Adrenal gland (tissue), 12 donors: Measurements from ENCODE around the gene UBE2D2. TPM values are rescaled to one million over a fixed set of nuclear protein-coding genes. Genes with fewer than 3 reads are reported as not detected.

Experiments
- DNase-seq, 7 donors: peaks; one replicate each; pipeline ENCODE4 v3.0.0-alpha.2; 2019 to 2020
- H3K27ac ChIP-seq, 5 donors: fragments of 200-600 bp; sonication (generic) in 4 of 5; 1 replicate in 3 of 5; 2 replicates in 2 of 5; pipeline versions ENCODE4 v1.5.1 to v1.8.0; 2016 to 2020; ENCODE audit warnings: mild to moderate bottlenecking in 1 of 5
- H3K27me3 ChIP-seq: fragments of 200-600 bp; 2 replicates; pipeline ENCODE4 v1.8.0; 2021
- H3K36me3 ChIP-seq, 2 donors: fragments of 200-600 bp; replicated peaks in 1 of 2; 1 replicate in 1 of 2; 2 replicates in 1 of 2; pipeline versions ENCODE4 v1.5.1 to v1.8.0; 2018 to 2022
- H3K4me1 ChIP-seq, 2 donors: fragments of 200-600 bp; replicated peaks in 1 of 2; 1 replicate in 1 of 2; 2 replicates in 1 of 2; pipeline versions ENCODE4 v1.5.1 to v1.8.0; 2018 to 2021
- H3K4me3 ChIP-seq, 4 donors: fragments of 200-600 bp; sonication (generic) in 3 of 4; one replicate each; pipeline ENCODE4 v1.5.1; 2016 to 2018
- H3K9me3 ChIP-seq, 3 donors: fragments of 200-600 bp; sonication (generic) in 1 of 3; replicated peaks in 1 of 3; 1 replicate in 2 of 3; 2 replicates in 1 of 3; pipeline versions ENCODE4 v1.5.1 to v1.8.0; 2016 to 2021
- CTCF ChIP-seq, 6 experiments: fragments of 450-650 bp in 4 of 6; fragments of 200-600 bp in 2 of 6; sonication (generic) in 1 of 6; IDR thresholded peaks; 1 replicate in 5 of 6; 2 replicates in 1 of 6; pipeline versions ENCODE4 v1.5.1 to v1.8.0; 2016 to 2021; ENCODE audit warnings: antibody characterized with exemption in 6 of 6, mild to moderate bottlenecking in 2 of 6, moderate library complexity in 1 of 6
- POLR2A ChIP-seq, 2 donors: fragments of 450-650 bp; IDR thresholded peaks; one replicate each; pipeline ENCODE4 v1.6.1; 2017; ENCODE audit warnings: antibody characterized with exemption in 2 of 2, mild to moderate bottlenecking in 2 of 2, moderate library complexity in 1 of 2
- WGBS, 4 donors: extraction: QIAGEN DNeasy Blood & Tissue Kit in 2 of 4; methylation state at CpG; one replicate each; pipeline versions ENCODE4 v1.1.5 to v1.1.7; 2013 to 2017; 5-methylcytosine and 5-hydroxymethylcytosine counted together
- intact Hi-C, 2 donors: fragments of 100-400 bp; cut with DNase I; formaldehyde crosslinking; loops; one replicate each; pipeline versions ENCODE4 v1.14.1 to v1.15.0; 2022 to 2023
- polyA plus RNA-seq, 3 donors: library from polyadenylated mRNA; stranded (reverse); fragments of 200-250 nt in 2 of 3; fragments of 350-450 nt in 1 of 3; fragmentation: Illumina TruSeq in 1 of 3; extraction: RNeasy Lipid Tissue Mini Kit (QIAGEN cat#74804) in 1 of 3; gene quantifications; one replicate each; pipeline ENCODE4 v1.2.3, GENCODE V29; 2013 to 2014
- total RNA-seq, 9 donors: library from RNA; depleted of rRNA in 4 of 9; stranded (reverse); fragments of >200 nt in 4 of 9; fragments of 120-200 nt in 1 of 9; fragmentation: NEBNext Ultra II Directional in 1 of 9; extraction: Animal tissue kit (Norgen Biotek cat#: 25700) in 1 of 9; gene quantifications; one replicate each; pipeline versions ENCODE4 v1.1.0 to v1.2.4, GENCODE V29; 2013 to 2023
- donor health status: healthy with polysubstance abuse.
- donor health status: Bipolar disorder and iron deficiency.
- donor health status: DM: yes; HTN: yes; CAD: no.
- donor health status: DM: no; HTN: no; CAD: no.
- donor health status: DM: no; HTN: no; CAD: no.
- donor health status: DM: yes; HTN: yes; CAD: no.

Gene UBE2D2
- total and polyA plus RNA-seq, 12 donors = 43.5 to 189 (median 84.9) TPM

- DNase-seq = no peak
- Histone ChIP-seq H3K9me3 (no peaks in the 10 kb centered on the region), H3K4me1 (peaks cover 60 to 83% of the 10 kb centered on the region in 2 donors), H3K27ac (peak overlapping the region; percentile 70 to 97 (median 83)), H3K4me3 (no peak overlapping the region), H3K36me3 (no peaks in the 10 kb centered on the region), H3K27me3 (no peaks in the 10 kb centered on the region)
- 40 to 82% (median 72%) methylated on average over 1 to 2 of the region's 2 CpGs for WGBS, 4 donors
- intact Hi-C loops = no loop called here
- TF ChIP-seq CTCF (IDR thresholded peaks at IDR 0.05) (no peak), POLR2A (IDR thresholded peaks at IDR 0.05) (no peak)
Measured at GRCh38 chr5:139667001-139667729, 106.0 kb downstream of the UBE2D2 start.

- no peaks in the 10 kb centered on the region for H3K36me3 ChIP-seq
- TF ChIP-seq POLR2A (IDR thresholded peaks at IDR 0.05) = no peak
- TF ChIP-seq CTCF (IDR thresholded peaks at IDR 0.05) = no peak
- H3K27me3 ChIP-seq = no peaks in the 10 kb centered on the region
- intact Hi-C loops = no loop called here
- peak overlapping the region in 1 of 4 donors; percentile 66 for H3K4me3 ChIP-seq
- no peaks in the 10 kb centered on the region for H3K9me3 ChIP-seq
- peak in 2 of 7 donors; percentile 30 to 43 for DNase-seq
- peak overlapping the region; percentile 70 to 97 (median 83) for H3K27ac ChIP-seq
- H3K4me1 ChIP-seq = peaks cover 60 to 83% of the 10 kb centered on the region in 2 donors
- 15 to 33% (median 29%) methylated on average over 5 of the region's 5 CpGs for WGBS, 4 donors
Measured at GRCh38 chr5:139667730-139668063, 106.6 kb downstream of the UBE2D2 start.

GRCh38 chr5:139668064-139668880 is 107.1 kb downstream of the UBE2D2 start:
- Histone ChIP-seq H3K4me3 (peak overlapping the region in 1 of 4 donors; percentile 66), H3K27me3 (no peaks in the 10 kb centered on the region), H3K4me1 (peaks cover 60 to 83% of the 10 kb centered on the region in 2 donors), H3K36me3 (no peaks in the 10 kb centered on the region), H3K9me3 (no peaks in the 10 kb centered on the region), H3K27ac (peak overlapping the region; percentile 70 to 97 (median 83))
- intact Hi-C loops = no loop called here
- TF ChIP-seq CTCF (IDR thresholded peaks at IDR 0.05) = no peak
- TF ChIP-seq POLR2A (IDR thresholded peaks at IDR 0.05) = peak in 1 of 2 donors; percentile 58
- 5 to 12% (median 10%) methylated on average over 9 to 55 of the region's 55 CpGs for WGBS, 4 donors
- DNase-seq = peak in 5 of 7 donors; percentile 41 to 54 (median 51)

GRCh38 chr5:139668924-139669661 is 108.0 kb downstream of the UBE2D2 start:
- Histone ChIP-seq H3K27me3 (no peaks in the 10 kb centered on the region), H3K27ac (peak overlapping the region; percentile 70 to 97 (median 83)), H3K36me3 (no peaks in the 10 kb centered on the region), H3K4me1 (peaks cover 60 to 79% of the 10 kb centered on the region in 2 donors), H3K4me3 (peak overlapping the region in 1 of 4 donors; percentile 66), H3K9me3 (no peaks in the 10 kb centered on the region)
- WGBS, 4 donors = 81 to 88% (median 82%) methylated on average over 18 of the region's 18 CpGs
- intact Hi-C loops = no loop called here
- peak in 1 of 7 donors; percentile 22 for DNase-seq
- no peak for TF ChIP-seq CTCF (IDR thresholded peaks at IDR 0.05)
- TF ChIP-seq POLR2A (IDR thresholded peaks at IDR 0.05) = no peak
